ENCODE measurements around the gene PARPBP. TPM values are rescaled to one million over a fixed set of nuclear protein-coding genes. Genes with fewer than 3 reads are reported as not detected.
A peak's percentile ranks its signal among the peaks of the same experiment; 100 is the strongest.
"Not testable (repeated sequence)": the region's sequence is repeated elsewhere in the genome, so short reads cannot be mapped to it uniquely, and the experiment has no call there.

Gene PARPBP
- total RNA-seq, 1 donor from 2014 or later, result 0.64 TPM

- no peak for TF ChIP-seq CTCF (IDR thresholded peaks at IDR 0.05)
- H3K36me3 ChIP-seq, result peaks cover 0 to 14% of the 10 kb centered on the region in 2 donors
Measured at GRCh38 chr12:102118874-102119273, 1.1 kb upstream of the PARPBP start.

GRCh38 chr12:102120564-102120873, 536 bp downstream of the PARPBP start:
- Histone ChIP-seq H3K4me1 (peaks cover 0 to 13% of the 10 kb centered on the region in 2 donors), H3K4me3 (peak overlapping the region; percentile 65 to 67), H3K36me3 (peaks cover 0 to 14% of the 10 kb centered on the region in 2 donors), H3K27me3 (no peaks in the 10 kb centered on the region), H3K9me3 (no peaks in the 10 kb centered on the region), H3K27ac (peak overlapping the region in 1 of 2 donors; percentile 77)
- TF ChIP-seq CTCF (IDR thresholded peaks at IDR 0.05), result no peak
- no peak for DNase-seq (ENCODE audit: low spot score in 2 of 2)
- intact Hi-C loops (cut with DNase I), result loop anchor here (1.0 to 2.0 kb wide), 2 partner anchors 58 to 356 kb away; no protein-coding TSS in a partner anchor

More at GRCh38 chr12:102118874-102119273, 1.1 kb upstream of the PARPBP start:
- Histone ChIP-seq H3K4me1 (peaks cover 0 to 13% of the 10 kb centered on the region in 2 donors), H3K9me3 (no peaks in the 10 kb centered on the region), H3K4me3 (peak overlapping the region; percentile 65 to 67), H3K27me3 (no peaks in the 10 kb centered on the region), H3K27ac (no peak overlapping the region)
- intact Hi-C loops (cut with DNase I), result no loop called here
- no peak for DNase-seq (ENCODE audit: low spot score in 2 of 2)

GRCh38 chr12:102120886-102121285, 903 bp downstream of the PARPBP start:
- H3K27ac ChIP-seq, result no peak overlapping the region
- DNase-seq (ENCODE audit: low spot score in 2 of 2), result no peak
- peaks cover 0 to 13% of the 10 kb centered on the region in 2 donors for H3K4me1 ChIP-seq
- peaks cover 0 to 14% of the 10 kb centered on the region in 2 donors for H3K36me3 ChIP-seq
- no peaks in the 10 kb centered on the region for H3K27me3 ChIP-seq
- no peaks in the 10 kb centered on the region for H3K9me3 ChIP-seq
- peak overlapping the region; percentile 65 to 67 for H3K4me3 ChIP-seq
- TF ChIP-seq CTCF (IDR thresholded peaks at IDR 0.05), result no peak
- intact Hi-C loops (cut with DNase I), result loop anchor here (1.0 to 2.0 kb wide), 2 partner anchors 59 to 356 kb away; no protein-coding TSS in a partner anchor

GRCh38 chr12:102121328-102121727, 1.3 kb downstream of the PARPBP start:
- H3K27ac ChIP-seq; H3K27me3 ChIP-seq; H3K4me3 ChIP-seq; DNase-seq (ENCODE audit: low spot score in 2 of 2); H3K9me3 ChIP-seq: not testable (repeated sequence)
- Histone ChIP-seq H3K4me1 (peaks cover 0 to 13% of the 10 kb centered on the region in 2 donors), H3K36me3 (peaks cover 0 to 14% of the 10 kb centered on the region in 2 donors)
- intact Hi-C loops (cut with DNase I), result loop anchor here (2.0 kb wide), 1 partner anchor 355 kb away; no protein-coding TSS in a partner anchor

- H3K9me3 ChIP-seq; H3K4me1 ChIP-seq; H3K36me3 ChIP-seq; intact Hi-C loops (cut with DNase I); H3K27me3 ChIP-seq; H3K4me3 ChIP-seq; H3K27ac ChIP-seq; DNase-seq (ENCODE audit: low spot score in 2 of 2): not testable (repeated sequence)
Measured at GRCh38 chr12:102130720-102131119, 10.7 kb downstream of the PARPBP start.

GRCh38 chr12:102131442-102131841, 11.5 kb downstream of the PARPBP start:
- H3K27ac ChIP-seq; intact Hi-C loops (cut with DNase I); H3K4me1 ChIP-seq; DNase-seq (ENCODE audit: low spot score in 2 of 2); H3K9me3 ChIP-seq; H3K36me3 ChIP-seq; H3K4me3 ChIP-seq; H3K27me3 ChIP-seq: not testable (repeated sequence)

- H3K27ac ChIP-seq; DNase-seq (ENCODE audit: low spot score in 2 of 2); H3K36me3 ChIP-seq; H3K4me3 ChIP-seq; H3K9me3 ChIP-seq; intact Hi-C loops (cut with DNase I); H3K27me3 ChIP-seq; H3K4me1 ChIP-seq: not testable (repeated sequence)
Measured at GRCh38 chr12:102137619-102138018, 17.6 kb downstream of the PARPBP start.

- DNase-seq (ENCODE audit: low spot score in 2 of 2); intact Hi-C loops (cut with DNase I): not testable (repeated sequence)
Measured at GRCh38 chr12:102142866-102143373, 22.9 kb downstream of the PARPBP start.

More at GRCh38 chr12:102142866-102143373, 22.9 kb downstream of the PARPBP start:
- not testable (repeated sequence) for H3K4me1 ChIP-seq, H3K27me3 ChIP-seq, H3K36me3 ChIP-seq, H3K4me3 ChIP-seq, H3K9me3 ChIP-seq, H3K27ac ChIP-seq
